ENCODE measurements around the gene SETD5.
A peak's percentile ranks its signal among the peaks of the same experiment; 100 is the strongest.

The SETD5 gene

GRCh38 chr3:9387322-9387655, 10.1 kb upstream of the SETD5 start:
- DNase-seq (ENCODE audit: low read depth, low spot score) = no peak

DNA sequence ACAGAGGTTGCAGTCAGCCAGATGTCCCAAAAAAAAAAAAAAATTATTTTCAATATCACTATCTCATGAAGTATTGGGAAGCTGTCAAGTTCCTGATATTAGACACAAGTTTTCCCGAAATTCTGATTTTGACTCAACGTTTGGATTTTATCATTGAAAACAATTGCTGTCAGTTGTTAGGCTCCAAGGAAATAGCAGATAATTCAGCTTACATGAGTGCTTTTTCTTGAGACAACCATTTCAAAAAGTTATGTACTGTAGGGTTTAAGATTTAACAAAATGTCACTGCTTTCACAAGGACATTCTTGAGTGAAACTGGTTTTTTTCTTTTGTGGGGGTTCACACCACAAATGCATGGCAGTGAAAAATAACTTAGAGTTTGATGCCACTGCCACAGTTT, 9.3 kb upstream of the SETD5 start:
- no peak for DNase-seq (ENCODE audit: low read depth, low spot score)

GRCh38 chr3:9388562-9389272, 8.7 kb upstream of the SETD5 start:
- DNase-seq (ENCODE audit: low read depth, low spot score) = no peak

- DNase-seq (ENCODE audit: low read depth, low spot score) = no peak
Observed at GRCh38 chr3:9390265-9390888, 7.0 kb upstream of the SETD5 start.

DNA sequence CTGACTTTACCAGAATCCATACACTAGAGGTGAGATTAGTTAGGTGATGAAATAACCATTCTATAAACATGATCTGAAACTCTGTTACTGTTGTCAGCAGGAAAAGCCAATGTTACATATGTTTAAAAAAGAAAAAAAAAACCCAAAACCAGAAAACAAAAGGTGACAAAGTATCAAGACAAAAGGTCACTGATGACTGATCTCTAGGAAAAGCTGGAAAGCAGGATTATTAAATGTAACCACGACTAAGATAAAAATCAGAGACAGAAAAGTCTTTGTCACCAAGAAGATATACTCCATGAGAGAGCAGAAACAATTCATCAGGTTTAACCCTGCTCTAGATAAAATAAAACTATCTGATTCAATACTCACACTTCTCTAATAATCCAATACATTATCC, 5.4 kb upstream of the SETD5 start:
- no peak for DNase-seq (ENCODE audit: low read depth, low spot score)

DNA sequence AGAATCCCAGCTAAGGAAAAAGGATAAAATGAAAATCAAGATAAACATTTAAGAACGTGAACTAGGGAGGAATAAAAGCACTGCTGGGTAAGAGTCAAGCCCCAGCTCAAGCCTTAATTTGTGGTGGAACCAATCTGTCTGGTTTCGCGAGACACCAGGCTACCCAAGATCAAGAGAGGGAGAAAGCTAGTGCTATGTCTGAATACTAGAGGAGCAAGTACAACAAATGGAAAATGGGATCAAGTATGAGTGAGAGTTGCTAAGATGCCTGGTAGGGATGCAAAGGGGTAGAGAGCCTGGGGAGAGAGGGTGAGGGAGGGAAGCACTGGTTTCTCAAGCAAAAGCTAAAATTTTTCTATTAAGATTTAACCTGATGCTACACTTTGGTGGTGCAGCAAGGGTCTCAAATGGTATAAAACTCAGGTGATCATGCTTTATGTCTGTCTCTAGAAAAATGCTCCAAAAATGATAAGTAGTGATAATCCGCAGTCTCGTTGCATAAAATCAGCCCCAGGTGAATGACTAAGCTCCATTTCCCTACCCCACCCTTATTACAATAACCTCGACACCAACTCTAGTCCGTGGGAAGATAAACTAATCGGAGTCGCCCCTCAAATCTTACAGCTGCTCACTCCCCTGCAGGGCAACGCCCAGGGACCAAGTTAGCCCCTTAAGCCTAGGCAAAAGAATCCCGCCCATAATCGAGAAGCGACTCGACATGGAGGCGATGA, 1.7 kb upstream of the SETD5 start:
- no peak for DNase-seq (ENCODE audit: low read depth, low spot score)

DNA sequence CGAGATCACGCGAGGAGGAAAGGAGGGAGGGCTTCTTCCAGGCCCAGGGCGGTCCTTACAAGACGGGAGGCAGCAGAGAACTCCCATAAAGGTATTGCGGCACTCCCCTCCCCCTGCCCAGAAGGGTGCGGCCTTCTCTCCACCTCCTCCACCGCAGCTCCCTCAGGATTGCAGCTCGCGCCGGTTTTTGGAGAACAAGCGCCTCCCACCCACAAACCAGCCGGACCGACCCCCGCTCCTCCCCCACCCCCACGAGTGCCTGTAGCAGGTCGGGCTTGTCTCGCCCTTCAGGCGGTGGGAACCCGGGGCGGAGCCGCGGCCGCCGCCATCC, 1.1 kb upstream of the SETD5 start:
- DNase-seq (ENCODE audit: low read depth, low spot score) = peak; percentile 88

DNA sequence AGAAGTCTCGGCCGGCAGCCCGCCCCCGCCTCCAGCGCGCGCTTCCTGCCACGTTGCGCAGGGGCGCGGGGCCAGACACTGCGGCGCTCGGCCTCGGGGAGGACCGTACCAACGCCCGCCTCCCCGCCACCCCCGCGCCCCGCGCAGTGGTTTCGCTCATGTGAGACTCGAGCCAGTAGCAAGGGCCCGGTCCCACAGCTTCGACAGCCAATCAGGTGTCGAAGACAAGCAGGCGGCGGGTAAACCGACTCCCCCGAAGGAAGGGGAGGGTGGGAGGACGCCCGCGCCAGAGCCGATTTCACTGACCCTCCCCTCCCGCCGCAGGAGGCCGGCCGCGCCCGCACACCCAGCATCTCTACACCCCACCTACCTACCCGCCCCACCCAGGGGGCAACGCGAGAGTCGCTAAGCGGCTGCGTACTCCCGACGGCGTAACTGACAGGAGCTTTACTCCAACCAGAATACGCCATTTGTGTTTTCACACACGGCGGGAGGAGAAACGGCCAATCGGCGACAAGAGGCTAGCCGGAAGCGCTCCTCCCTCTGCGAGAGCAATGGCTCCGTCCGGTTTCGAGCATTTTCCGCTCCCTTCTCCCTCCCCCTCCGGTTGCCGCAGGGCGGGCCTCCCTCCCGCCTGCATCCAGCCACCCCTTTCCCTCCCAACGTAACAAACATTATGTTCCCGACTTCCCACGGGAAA, 633 bp upstream of the SETD5 start:
- DNase-seq (ENCODE audit: low read depth, low spot score) = peak; percentile 100

DNA sequence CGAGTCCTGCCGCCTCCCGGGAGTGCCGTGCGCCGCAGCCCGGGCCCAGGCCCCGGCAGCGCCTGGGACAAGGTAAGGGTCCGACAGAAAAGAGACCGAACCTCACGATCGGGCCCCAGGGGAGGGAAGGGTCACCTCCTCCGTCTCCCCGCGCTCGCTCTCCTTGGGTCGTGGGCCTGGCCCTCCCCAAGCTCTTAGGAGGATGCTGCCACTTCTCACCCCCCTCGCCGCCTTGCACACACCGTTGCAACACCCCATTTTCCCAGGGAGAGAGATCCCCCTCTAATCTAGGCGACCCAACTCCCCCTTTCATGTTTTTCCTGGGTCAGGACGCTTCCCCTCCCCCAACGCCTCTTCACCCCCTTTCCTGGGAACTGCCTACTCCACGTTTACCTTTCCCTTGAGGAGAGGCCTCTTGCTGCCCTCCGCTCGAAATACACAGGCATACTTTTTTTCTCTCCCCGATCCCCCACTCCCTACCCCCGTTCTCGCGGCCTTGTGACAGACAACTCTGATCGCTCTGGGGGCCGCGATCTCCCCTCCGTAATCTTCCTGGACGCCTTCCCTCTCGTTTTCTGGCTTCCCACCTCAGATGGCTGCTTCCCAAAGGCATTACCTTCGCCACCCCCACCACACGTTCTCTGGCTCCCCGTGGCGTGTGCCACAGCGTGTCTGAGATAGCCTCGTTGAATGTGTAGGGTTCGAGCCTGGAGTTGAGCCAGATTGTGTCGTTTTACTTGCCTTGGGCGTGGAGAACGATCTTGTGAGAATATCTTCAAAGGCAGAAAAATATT, 688 bp downstream of the SETD5 start:
- DNase-seq (ENCODE audit: low read depth, low spot score) = no peak

DNA sequence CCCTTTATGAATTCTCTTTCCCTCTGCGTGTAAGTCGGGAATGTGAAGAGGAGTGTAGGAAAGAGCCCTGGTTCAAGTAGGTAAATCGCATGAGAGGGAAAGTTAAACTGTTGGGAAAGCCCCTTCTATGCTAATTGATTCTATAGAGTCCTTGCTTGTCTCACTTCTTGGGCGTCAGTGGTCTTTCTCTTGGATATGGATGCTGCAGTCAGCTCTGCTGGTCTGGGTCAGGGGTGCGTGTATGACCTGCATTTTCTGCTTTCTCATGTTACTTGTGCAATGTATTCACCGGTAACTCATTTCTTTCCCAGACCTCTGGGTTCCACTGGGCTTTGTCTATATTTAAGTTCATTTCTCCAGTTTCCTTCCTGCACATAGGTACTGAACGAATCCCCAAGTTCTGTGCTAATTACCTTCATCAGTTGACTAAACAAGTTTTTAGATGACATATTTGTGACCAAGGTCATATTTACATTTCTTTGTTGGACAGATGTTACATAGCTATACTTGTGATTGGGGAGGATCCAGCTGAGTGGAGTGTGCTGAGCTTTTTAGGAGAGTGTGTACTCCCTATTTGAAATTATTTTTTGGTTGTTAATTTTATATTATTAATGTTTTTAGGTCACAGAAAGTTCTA, 1.4 kb downstream of the SETD5 start:
- no peak for DNase-seq (ENCODE audit: low read depth, low spot score)

DNA sequence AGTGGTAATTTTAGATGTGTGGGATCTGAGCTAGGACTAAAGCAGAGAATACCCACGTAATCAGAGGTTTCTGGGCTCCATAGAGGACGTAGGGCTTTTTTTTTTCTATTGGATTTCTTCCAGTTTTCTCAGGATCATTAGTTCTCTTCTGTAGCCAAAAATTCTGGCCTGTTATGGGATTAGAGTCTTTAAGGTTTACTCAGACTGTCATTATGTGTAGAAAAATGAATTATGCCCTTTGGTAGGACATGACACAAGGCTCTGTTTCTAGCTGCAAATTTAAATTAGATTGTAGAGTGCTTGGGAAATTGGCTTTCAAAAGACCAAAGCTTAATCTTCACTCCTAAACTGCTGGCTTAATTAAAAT, 1.9 kb downstream of the SETD5 start:
- no peak for DNase-seq (ENCODE audit: low read depth, low spot score)

DNA sequence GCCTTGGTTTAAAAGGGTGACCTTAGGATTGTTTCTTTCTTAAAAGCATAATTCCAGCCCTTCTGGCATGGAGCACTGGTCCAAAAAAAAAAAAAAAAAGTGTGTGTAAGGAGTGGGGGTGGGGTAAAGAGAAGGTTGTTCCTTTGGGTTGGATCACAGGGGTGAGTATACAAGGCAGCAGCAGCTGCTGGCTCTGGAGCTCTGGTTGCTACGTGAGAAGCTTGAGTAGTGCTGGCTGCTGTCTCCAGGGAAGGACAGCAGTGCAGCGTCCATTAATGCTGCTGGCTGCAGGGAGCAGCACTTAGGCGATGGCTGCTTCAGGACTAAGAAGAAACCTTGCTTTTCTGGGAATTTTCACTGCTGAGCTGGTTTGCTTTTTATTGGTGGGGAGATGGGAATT, 2.3 kb downstream of the SETD5 start:
- DNase-seq (ENCODE audit: low read depth, low spot score) = peak; percentile 75

GRCh38 chr3:9400616-9401015, 3.2 kb downstream of the SETD5 start:
- no peak for DNase-seq (ENCODE audit: low read depth, low spot score)

DNA sequence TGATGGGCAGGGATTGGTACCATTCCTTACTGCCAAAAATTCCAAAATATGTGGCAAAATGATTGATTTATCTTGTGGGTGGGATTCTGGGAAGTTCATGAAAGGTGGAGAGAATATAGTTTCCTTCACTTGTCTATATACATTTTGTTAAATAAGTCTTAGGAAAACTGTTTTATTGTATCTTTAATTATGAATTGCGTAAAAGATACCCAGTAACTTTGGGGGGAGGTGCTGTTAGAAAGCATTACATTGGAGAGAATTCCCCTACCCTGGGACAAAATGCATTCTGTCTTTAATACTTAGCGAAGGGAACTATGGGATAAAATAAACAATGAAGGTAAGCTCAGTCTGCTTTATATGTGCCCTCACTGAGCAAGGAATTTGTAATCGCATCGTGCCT, 4.6 kb downstream of the SETD5 start:
- no peak for DNase-seq (ENCODE audit: low read depth, low spot score)

DNA sequence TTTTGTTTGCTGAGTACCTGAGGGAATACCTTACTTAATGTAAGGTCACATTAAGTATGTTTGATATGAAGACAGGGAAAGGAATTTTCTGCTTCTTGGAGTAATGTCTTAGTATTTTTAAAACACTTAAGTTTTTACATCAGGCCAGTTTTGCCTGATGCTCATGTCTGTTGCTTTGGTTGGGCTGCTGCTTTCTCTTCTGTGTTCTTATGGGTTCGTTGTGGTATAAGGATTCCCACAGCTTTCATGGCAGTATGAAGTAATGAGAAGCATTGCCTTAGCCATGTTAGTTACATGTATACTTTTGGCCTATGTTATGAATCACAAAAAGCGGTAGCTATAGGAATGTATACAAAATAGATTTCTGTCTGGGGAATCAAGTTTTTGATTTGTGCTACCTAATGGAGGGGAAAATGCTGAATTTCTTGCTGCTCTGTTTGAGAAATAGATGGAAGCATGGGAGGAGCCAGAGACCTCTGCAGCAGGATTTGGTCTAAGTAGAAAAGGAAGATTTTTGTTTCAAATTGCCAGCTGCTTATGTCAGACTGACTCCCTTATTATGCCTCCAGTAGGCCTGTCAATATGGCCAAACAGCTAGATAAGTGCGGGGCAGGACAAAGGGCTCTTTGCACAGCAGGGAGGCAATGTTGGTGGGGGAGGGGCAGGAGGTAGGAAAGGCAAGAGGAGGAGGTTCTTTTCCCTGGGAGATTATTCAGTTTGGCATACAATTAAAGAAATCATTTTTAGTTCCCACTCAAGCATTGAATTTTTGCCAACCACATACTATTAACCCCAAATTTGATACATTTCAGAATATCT, 5.2 kb downstream of the SETD5 start:
- DNase-seq (ENCODE audit: low read depth, low spot score) = no peak

DNA sequence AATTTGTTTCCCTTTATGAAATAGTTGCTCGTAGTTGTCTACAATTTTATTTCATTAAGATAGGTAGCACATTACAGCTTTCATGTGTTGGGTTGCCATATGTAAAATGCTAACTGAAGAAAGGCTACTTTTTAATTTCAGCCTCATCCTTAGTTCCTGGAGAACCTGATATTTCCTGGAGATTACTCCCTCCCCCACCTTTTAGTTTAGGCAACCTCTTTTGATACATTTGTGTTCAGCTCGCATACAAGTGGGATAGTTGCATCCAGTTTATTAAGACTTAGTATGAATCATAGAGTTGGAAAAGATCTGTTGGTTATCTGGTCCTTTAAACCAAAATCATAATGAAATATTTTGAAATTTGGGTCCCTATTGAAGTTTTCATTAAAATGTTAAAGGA, 6.0 kb downstream of the SETD5 start:
- DNase-seq (ENCODE audit: low read depth, low spot score) = no peak

GRCh38 chr3:9404680-9405079, 7.3 kb downstream of the SETD5 start:
- DNase-seq (ENCODE audit: low read depth, low spot score) = no peak

GRCh38 chr3:9405756-9406155, 8.3 kb downstream of the SETD5 start:
- DNase-seq (ENCODE audit: low read depth, low spot score) = no peak

DNA sequence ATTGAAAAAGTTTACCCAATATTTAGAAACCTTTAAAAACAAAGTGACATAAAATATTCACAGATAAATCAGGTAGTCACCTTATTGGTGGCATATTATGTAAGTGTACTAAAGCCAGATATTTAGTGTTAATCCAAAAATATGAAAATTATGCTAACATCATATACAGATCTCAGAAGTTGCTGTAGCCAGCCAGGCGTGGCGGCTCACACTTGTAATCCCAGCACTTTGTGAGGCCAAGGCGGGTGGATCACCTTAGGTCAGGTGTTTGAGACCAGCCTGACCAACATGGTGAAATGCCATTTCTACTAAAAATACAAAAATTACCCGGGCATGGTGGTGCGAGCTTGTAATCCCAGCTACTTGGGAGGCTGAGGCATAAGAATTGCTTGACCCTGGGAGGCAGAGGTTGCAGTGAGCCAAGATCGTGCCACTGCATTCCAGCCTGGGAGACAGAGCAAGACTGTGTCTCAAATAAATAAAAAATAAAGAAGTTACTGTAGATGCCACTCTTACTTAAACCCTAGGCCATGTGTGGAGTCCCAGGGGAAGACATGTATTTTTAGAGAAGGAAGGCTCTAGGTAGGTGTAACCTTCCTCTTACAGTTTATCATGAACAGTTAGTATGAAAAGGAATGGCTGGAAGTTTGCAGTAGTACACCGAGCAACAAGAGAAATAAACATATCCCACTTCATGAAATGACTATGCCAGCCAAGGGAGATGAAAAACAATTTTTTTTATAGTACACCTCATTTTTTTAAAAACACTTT, 9.6 kb downstream of the SETD5 start:
- no peak for DNase-seq (ENCODE audit: low read depth, low spot score)

- DNase-seq (ENCODE audit: low read depth, low spot score) = no peak
Observed at GRCh38 chr3:9408061-9408460, 10.6 kb downstream of the SETD5 start.

All from brain pericyte (primary cell).